ENCODE results near the gene NR6A1.

The NR6A1 gene

GRCh38 chr9:124810663-124811355, 39.7 kb upstream of the NR6A1 start:
- Histone ChIP-seq H3K27ac (no peak overlapping the region), H3K9ac (ENCODE audit: insufficient read length) (no peak overlapping the region), H3K4me3 (no peak overlapping the region), H3K9me3 (ENCODE audit: low read depth, low read length) (no peaks in the 10 kb centered on the region), H3K36me3 (ENCODE audit: insufficient read depth, low read length) (no peaks in the 10 kb centered on the region)
- TF ChIP-seq FOXP2 (optimal IDR thresholded peaks at IDR 0.05; ENCODE audit: control extremely low read depth, extremely low read length, insufficient read depth) (no peak), EZH2 (IDR thresholded peaks at IDR 0.05) (no peak), POLR2AphosphoS5 (IDR thresholded peaks at IDR 0.05; ENCODE audit: borderline replicate concordance, low read depth, low read length) (no peak)
- DNase-seq (ENCODE audit: low read depth, low spot score) = no peak

GRCh38 chr9:124809741-124810500, 38.8 kb upstream of the NR6A1 start:
- no peak for TF ChIP-seq POLR2AphosphoS5 (IDR thresholded peaks at IDR 0.05; ENCODE audit: borderline replicate concordance, low read depth, low read length)
- TF ChIP-seq EZH2 (IDR thresholded peaks at IDR 0.05) = no peak
- no peak for TF ChIP-seq FOXP2 (optimal IDR thresholded peaks at IDR 0.05; ENCODE audit: control extremely low read depth, extremely low read length, insufficient read depth)
- no peak overlapping the region for H3K27ac ChIP-seq
- H3K9me3 ChIP-seq (ENCODE audit: low read depth, low read length) = no peaks in the 10 kb centered on the region
- H3K36me3 ChIP-seq (ENCODE audit: insufficient read depth, low read length) = no peaks in the 10 kb centered on the region
- no peak overlapping the region for H3K4me3 ChIP-seq
- no peak for DNase-seq (ENCODE audit: low read depth, low spot score)
- H3K9ac ChIP-seq (ENCODE audit: insufficient read length) = no peak overlapping the region

- H3K4me3 ChIP-seq = no peak overlapping the region
- H3K9ac ChIP-seq (ENCODE audit: insufficient read length) = no peak overlapping the region
- DNase-seq (ENCODE audit: low read depth, low spot score) = no peak
- no peaks in the 10 kb centered on the region for H3K9me3 ChIP-seq (ENCODE audit: low read depth, low read length)
- no peaks in the 10 kb centered on the region for H3K36me3 ChIP-seq (ENCODE audit: insufficient read depth, low read length)
- no peak for TF ChIP-seq FOXP2 (optimal IDR thresholded peaks at IDR 0.05; ENCODE audit: control extremely low read depth, extremely low read length, insufficient read depth)
- TF ChIP-seq EZH2 (IDR thresholded peaks at IDR 0.05) = no peak
- no peak for TF ChIP-seq POLR2AphosphoS5 (IDR thresholded peaks at IDR 0.05; ENCODE audit: borderline replicate concordance, low read depth, low read length)
- no peak overlapping the region for H3K27ac ChIP-seq
Observed at GRCh38 chr9:124809211-124809610, 38.1 kb upstream of the NR6A1 start.

- no peaks in the 10 kb centered on the region for H3K36me3 ChIP-seq (ENCODE audit: insufficient read depth, low read length)
- no peaks in the 10 kb centered on the region for H3K9me3 ChIP-seq (ENCODE audit: low read depth, low read length)
- no peak overlapping the region for H3K27ac ChIP-seq
- no peak overlapping the region for H3K9ac ChIP-seq (ENCODE audit: insufficient read length)
- H3K4me3 ChIP-seq = no peak overlapping the region
- TF ChIP-seq POLR2AphosphoS5 (IDR thresholded peaks at IDR 0.05; ENCODE audit: borderline replicate concordance, low read depth, low read length) (no peak), FOXP2 (optimal IDR thresholded peaks at IDR 0.05; ENCODE audit: control extremely low read depth, extremely low read length, insufficient read depth) (no peak), EZH2 (IDR thresholded peaks at IDR 0.05) (no peak)
- no peak for DNase-seq (ENCODE audit: low read depth, low spot score)
Observed at GRCh38 chr9:124808246-124808956, 37.3 kb upstream of the NR6A1 start.

GRCh38 chr9:124805186-124805585, 34.1 kb upstream of the NR6A1 start:
- H3K9me3 ChIP-seq (ENCODE audit: low read depth, low read length) = no peaks in the 10 kb centered on the region
- H3K9ac ChIP-seq (ENCODE audit: insufficient read length) = no peak overlapping the region
- H3K36me3 ChIP-seq (ENCODE audit: insufficient read depth, low read length) = no peaks in the 10 kb centered on the region
- no peak for DNase-seq (ENCODE audit: low read depth, low spot score)
- peak overlapping the region; percentile 44 for H3K27ac ChIP-seq
- TF ChIP-seq FOXP2 (optimal IDR thresholded peaks at IDR 0.05; ENCODE audit: control extremely low read depth, extremely low read length, insufficient read depth) (no peak), EZH2 (IDR thresholded peaks at IDR 0.05) (no peak), POLR2AphosphoS5 (IDR thresholded peaks at IDR 0.05; ENCODE audit: borderline replicate concordance, low read depth, low read length) (no peak)
- no peak overlapping the region for H3K4me3 ChIP-seq

- Histone ChIP-seq H3K36me3 (ENCODE audit: insufficient read depth, low read length) (no peaks in the 10 kb centered on the region), H3K9ac (ENCODE audit: insufficient read length) (no peak overlapping the region), H3K27ac (no peak overlapping the region), H3K4me3 (no peak overlapping the region), H3K9me3 (ENCODE audit: low read depth, low read length) (no peaks in the 10 kb centered on the region)
- no peak for DNase-seq (ENCODE audit: low read depth, low spot score)
- TF ChIP-seq EZH2 (IDR thresholded peaks at IDR 0.05) (no peak), POLR2AphosphoS5 (IDR thresholded peaks at IDR 0.05; ENCODE audit: borderline replicate concordance, low read depth, low read length) (no peak), FOXP2 (optimal IDR thresholded peaks at IDR 0.05; ENCODE audit: control extremely low read depth, extremely low read length, insufficient read depth) (no peak)
Observed at GRCh38 chr9:124803911-124804310, 32.8 kb upstream of the NR6A1 start.

GRCh38 chr9:124802426-124802825, 31.3 kb upstream of the NR6A1 start:
- no peak for TF ChIP-seq POLR2AphosphoS5 (IDR thresholded peaks at IDR 0.05; ENCODE audit: borderline replicate concordance, low read depth, low read length)
- TF ChIP-seq EZH2 (IDR thresholded peaks at IDR 0.05) = no peak
- no peak for TF ChIP-seq FOXP2 (optimal IDR thresholded peaks at IDR 0.05; ENCODE audit: control extremely low read depth, extremely low read length, insufficient read depth)
- no peaks in the 10 kb centered on the region for H3K36me3 ChIP-seq (ENCODE audit: insufficient read depth, low read length)
- no peak for DNase-seq (ENCODE audit: low read depth, low spot score)
- H3K27ac ChIP-seq = no peak overlapping the region
- no peak overlapping the region for H3K4me3 ChIP-seq
- H3K9ac ChIP-seq (ENCODE audit: insufficient read length) = no peak overlapping the region
- H3K9me3 ChIP-seq (ENCODE audit: low read depth, low read length) = no peaks in the 10 kb centered on the region

- H3K36me3 ChIP-seq (ENCODE audit: insufficient read depth, low read length) = no peaks in the 10 kb centered on the region
- no peak overlapping the region for H3K4me3 ChIP-seq
- no peak for TF ChIP-seq POLR2AphosphoS5 (IDR thresholded peaks at IDR 0.05; ENCODE audit: borderline replicate concordance, low read depth, low read length)
- TF ChIP-seq EZH2 (IDR thresholded peaks at IDR 0.05) = no peak
- TF ChIP-seq FOXP2 (optimal IDR thresholded peaks at IDR 0.05; ENCODE audit: control extremely low read depth, extremely low read length, insufficient read depth) = no peak
- DNase-seq (ENCODE audit: low read depth, low spot score) = no peak
- no peak overlapping the region for H3K27ac ChIP-seq
- no peaks in the 10 kb centered on the region for H3K9me3 ChIP-seq (ENCODE audit: low read depth, low read length)
- no peak overlapping the region for H3K9ac ChIP-seq (ENCODE audit: insufficient read length)
Observed at GRCh38 chr9:124801356-124801755, 30.2 kb upstream of the NR6A1 start.
